Choroid plexus epithelial cell (primary cell): ENCODE measurements around the gene LPCAT1.
A peak's percentile ranks its signal among the peaks of the same experiment; 100 is the strongest.

Experiments used
- DNase-seq: peaks from one replicate; pipeline ENCODE4 v3.0.0-alpha.2; 2010; ENCODE audit warnings: low read depth
- H3K4me3 ChIP-seq: 2 replicates; pipeline ENCODE4 v1.5.1; 2011; ENCODE audit warnings: low read depth, mild to moderate bottlenecking, control low read depth, low read length, moderate library complexity
- TF ChIP-seq, protein P1 (sequence below): conservative IDR thresholded peaks from 2 replicates; pipeline ENCODE4 v1.5.1; 2011; ENCODE audit warnings: low read depth, mild to moderate bottlenecking, control low read depth, inconsistent platforms, low read length, moderate library complexity

The LPCAT1 gene

DNA sequence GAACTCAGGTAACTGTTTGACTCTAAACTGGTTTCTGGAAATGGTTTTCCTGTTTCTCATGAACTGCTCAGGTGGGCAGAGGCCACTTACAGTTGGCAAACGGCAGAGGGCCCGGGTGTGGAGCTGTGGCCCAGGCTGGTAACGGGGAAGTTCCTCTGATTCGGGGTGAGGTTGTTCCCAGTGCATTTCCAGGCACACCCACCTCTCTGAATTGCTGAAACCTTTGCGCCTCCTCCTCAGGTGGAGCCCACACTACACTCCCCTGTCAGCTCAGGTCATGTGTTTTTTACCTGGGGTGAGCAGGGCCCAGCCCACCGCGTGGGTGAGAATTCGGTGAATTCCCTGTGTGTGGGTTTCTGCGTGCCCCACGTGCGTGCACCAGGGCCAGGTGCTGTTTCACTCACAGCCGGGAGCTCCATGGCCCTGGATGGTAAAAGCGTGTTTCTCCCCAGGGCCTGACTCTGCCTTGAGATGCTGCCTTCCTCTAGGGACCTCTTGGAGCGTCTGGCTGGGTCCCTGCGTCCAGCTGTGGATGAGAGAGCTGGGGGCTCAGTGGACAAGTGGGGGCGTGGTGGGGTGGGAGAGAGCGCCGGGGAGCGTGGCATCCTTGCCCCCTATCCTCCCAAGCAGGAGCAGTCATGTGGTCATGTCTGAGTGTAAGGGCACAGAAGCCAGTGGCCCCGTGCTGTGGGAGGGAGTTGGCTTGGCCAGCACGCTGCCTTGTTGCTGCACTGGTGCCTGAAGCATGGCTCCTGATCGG, 33.5 kb upstream of the LPCAT1 start:
- no peak for DNase-seq
- H3K4me3 ChIP-seq = no peak overlapping the region
- TF ChIP-seq, protein P1, sequence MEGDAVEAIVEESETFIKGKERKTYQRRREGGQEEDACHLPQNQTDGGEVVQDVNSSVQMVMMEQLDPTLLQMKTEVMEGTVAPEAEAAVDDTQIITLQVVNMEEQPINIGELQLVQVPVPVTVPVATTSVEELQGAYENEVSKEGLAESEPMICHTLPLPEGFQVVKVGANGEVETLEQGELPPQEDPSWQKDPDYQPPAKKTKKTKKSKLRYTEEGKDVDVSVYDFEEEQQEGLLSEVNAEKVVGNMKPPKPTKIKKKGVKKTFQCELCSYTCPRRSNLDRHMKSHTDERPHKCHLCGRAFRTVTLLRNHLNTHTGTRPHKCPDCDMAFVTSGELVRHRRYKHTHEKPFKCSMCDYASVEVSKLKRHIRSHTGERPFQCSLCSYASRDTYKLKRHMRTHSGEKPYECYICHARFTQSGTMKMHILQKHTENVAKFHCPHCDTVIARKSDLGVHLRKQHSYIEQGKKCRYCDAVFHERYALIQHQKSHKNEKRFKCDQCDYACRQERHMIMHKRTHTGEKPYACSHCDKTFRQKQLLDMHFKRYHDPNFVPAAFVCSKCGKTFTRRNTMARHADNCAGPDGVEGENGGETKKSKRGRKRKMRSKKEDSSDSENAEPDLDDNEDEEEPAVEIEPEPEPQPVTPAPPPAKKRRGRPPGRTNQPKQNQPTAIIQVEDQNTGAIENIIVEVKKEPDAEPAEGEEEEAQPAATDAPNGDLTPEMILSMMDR = no peak

- H3K4me3 ChIP-seq = no peak overlapping the region
- TF ChIP-seq, protein P1 = no peak
- no peak for DNase-seq
These were observed 32.3 kb upstream of the LPCAT1 start for GRCh38 chr5:1555808-1556731.

DNA sequence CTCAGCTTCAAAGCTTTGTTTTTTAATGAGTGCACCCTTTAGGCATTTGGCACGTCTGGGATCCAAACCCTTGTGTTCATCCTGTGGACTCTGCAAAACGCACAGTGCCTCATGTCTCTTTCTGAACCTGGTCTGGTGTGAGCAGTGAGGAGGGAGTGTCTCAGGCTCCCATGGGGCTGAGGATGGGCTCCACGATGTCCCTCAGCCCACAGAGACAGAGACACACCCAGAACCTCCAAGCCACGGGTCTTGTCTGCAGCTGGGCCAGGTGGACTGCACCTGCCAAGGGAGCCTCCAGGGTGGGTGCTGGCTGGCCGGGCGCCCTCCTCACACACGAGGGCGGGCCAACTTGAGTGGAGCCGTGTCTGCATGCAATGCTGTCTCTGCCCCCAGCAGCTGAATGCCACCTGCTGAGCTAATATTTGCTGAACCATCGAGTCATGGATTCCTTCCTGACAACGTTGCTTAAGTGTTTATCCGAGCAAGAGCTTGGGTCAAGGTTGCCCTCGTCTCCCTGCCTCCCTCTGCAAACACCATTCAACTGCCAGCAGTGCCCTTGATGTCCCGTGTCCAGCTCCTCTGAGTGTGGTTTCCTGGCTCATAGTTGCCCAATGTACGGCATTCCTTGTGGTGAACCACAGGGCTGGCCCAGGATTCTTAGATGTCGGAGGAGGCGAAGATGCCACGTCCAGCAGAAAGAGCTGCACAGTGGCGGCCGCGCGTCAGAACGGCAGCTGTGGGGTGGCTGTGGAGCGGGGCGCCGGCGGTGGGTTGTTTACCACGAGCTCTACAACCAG, 31.4 kb upstream of the LPCAT1 start:
- DNase-seq = peak; percentile 60
- TF ChIP-seq, protein P1 = no peak
- H3K4me3 ChIP-seq = no peak overlapping the region

DNA sequence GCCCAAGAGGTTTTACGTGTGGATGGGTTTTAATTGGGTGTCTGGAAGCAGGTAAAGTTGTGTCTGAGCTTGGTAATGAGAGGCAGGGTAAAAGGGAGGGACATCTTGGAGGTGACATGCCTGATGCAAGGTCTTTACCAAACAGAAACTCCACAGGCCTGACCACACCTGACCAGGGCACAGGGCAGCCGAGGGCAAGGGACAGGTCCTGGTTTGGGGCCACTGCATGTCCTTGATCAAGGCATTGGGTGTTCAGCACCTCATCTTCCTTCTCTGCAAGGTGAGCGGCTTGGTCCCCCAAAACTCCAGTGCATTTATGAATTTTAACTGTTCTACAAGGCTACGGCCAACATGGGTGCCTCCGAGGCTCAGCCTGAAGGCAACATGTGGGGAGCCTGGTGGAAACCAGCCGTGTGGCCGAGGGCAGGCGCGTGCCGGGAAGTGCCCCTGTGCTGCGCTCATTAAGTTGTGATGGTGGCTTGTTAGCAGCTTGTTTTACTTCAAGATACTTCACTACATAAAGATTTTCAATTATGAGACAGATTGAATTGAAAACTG, 30.7 kb upstream of the LPCAT1 start:
- DNase-seq = no peak
- no peak overlapping the region for H3K4me3 ChIP-seq
- TF ChIP-seq, protein P1 = no peak

DNA sequence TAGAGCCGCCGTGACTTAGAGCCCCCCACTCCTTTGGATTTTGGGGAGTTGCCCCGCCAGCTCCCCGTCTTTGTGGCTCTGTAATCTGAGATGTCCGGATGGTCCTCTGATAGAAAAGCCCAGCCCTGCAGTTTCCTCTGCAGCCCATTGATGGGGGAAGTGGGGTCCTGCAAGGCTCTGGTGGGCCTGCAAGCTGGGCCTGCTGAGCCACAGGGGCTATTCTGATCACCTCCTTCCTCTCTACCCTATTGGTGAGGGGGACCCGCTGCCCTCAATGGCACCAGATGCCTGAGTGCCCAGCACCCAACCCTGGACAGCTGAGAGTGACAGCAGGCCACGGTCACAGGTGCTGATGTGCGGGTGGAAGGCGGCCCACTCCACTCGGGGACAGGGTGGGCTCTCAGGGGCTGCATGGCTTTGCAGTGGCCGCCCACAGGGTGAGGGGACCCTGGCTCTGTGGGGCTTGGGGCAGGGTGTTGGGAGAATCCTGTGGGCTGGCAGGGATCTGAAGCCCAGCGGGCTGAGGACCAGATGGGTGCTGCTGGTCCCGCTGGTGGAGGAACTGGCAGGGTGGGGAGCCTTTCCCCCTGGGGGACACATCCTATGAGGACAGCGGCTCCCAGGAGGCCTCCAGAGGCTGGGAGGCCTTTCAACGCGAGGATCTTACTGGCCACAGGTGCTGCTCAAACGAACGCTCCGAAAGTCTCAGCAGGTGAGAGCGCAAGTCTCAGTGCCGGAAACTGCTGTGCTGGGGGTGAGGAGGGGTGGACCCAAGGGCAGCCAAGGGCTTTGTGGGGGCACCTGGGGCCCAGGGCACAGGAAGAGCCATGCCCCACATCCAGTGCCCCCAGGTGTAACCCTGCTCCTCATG, 30.0 kb upstream of the LPCAT1 start:
- H3K4me3 ChIP-seq = no peak overlapping the region
- DNase-seq = no peak
- TF ChIP-seq, protein P1 = no peak
